ENCODE results near the gene PDCD4.

The PDCD4 gene

GRCh38 chr10:110842326-110842904 is 29.3 kb upstream of the PDCD4 start:
- no peak for DNase-seq (ENCODE audit: low spot score)

- DNase-seq (ENCODE audit: low spot score): no peak
These were observed 28.7 kb upstream of the PDCD4 start for GRCh38 chr10:110843031-110843430.

DNA sequence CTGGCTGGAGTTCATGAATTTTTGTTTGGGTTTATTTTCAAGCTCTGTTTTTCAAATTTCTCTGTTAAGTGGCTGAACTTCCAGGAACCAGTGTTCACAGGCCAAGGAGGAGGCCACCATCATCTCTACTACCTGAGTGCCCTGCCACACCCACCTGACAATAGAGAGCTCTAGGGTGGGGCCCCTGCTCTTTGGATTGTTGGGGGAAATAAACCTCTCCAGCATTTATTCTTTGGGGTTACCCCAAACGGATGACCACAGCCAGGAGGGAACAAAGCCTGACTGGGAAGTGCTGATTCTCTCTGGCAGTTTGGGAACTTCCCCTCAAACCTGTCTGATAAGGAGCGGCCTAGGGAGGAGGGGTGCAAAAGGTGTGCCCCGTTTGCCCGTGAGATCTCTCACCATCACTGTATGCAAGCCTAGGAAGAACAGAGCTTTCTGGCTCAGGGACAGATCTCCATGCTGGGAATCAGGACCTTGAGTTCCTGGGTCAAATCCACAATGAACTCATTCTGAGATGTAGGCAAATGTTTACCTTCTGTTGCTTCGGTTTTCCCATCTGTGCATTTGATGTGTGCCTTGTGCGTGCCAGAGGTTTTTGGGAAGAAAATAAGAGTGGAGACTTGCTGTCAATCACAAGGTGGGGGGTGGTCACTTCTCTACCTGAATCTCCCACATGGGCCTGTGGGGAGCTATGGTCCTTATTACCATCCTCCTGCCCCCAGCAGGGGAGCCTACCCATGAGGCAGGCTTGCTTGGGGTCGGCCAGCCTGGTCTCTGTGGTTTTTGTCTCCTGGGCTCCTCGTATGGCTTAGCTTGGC is 27.7 kb upstream of the PDCD4 start:
- DNase-seq (ENCODE audit: low spot score): no peak

DNA sequence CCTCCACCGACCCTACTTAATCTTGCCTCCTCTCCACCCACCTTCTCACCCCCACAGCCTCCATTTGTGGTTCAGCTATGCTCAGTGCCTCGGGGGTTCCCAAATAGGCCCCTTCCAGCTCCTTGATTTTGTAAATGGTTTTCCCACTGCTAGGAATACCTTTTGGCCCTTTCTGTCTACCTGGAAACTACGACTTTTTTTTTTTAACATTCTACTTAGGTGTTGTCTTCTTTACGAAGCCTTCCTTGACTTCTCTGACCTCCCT is 27.2 kb upstream of the PDCD4 start:
- DNase-seq (ENCODE audit: low spot score): no peak

DNA sequence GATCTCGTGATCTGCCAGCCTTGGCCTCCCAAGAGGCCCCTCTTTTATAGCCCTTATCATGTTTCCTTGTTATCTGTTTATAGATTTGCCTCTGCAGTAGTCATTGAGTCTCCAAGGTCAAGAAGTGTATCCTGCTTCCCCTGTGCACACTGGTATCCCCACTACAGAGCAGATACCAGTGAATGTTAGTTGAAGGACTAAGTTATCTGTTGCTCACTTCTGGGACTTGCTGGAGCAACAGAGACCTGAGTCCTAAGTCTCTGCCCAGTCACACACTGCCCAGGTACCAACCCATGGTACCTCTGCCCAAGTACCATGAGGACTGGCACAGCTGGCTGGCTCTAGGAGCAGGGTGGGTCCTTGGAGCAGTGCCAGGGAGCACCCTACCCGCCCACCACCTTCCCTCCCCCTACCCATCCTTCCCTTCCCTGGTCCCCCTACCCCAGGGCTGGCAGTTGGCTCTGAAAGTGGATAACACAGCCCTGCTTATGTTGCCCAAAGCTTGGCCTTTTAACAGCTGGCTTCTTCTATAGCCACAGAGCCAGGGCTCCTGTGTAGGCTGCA is 26.5 kb upstream of the PDCD4 start:
- no peak for DNase-seq (ENCODE audit: low spot score)

DNA sequence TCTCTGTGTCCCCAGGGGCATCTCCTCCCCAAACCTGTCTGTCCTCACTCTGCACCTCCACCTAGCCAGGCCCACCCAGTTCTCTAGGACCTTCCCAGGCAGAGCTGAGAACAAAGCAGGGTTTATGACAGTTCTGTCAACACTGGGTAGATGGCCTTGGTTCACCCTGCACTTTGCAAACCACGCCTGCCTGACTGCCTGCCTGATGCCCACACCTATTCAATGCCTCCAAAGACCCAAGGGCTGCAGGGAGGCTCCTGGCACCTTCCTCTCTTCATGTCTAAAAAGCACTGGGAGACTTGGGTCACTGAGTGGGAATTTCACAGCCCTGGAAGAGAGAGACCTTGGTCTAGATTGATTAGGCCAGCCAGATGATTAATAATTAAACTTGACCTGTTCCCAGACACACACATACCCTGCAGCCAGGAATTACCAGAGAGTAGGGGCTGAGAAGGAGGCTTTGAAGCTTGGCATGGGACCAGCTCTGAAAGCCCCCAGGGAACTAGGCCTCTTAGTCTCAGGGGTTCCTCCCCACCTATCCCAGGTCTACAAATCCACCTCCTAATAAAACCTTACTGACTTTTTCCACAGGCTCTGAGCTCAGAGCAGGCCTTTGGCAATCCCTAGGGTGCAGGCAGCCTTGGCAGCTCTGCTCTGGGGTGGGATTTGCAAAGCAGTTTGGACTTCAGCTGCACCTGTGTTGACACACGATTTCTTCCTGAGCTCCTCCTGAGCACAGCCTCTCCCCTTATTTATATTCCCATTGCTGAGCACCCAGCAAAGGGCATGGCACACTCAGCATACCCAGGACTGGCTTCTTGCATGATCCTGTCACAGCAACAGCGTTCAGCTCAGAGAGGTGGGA is 25.7 kb upstream of the PDCD4 start:
- DNase-seq (ENCODE audit: low spot score): no peak

DNA sequence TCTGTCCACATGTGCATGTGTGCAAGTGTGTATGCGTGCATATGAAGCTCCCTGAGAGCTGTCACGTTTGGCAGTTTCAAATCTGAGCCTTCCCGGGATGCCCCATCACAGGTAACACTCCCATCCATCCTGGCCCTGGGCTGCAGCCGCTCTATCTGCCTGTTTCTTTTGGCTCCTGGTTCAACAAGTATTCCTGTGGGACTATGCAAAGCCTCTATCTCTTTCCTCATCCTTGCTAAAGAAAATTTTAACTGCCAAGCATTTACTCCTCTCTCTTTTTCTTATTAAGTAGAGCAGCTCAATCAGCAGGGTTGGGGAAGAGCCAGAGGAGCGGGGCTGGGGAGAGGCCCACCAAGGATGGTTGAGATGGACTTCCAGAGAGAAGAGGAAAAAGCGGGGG is 24.4 kb upstream of the PDCD4 start:
- no peak for DNase-seq (ENCODE audit: low spot score)

- DNase-seq (ENCODE audit: low spot score): no peak
These were observed 23.6 kb upstream of the PDCD4 start for GRCh38 chr10:110848106-110848505.

GRCh38 chr10:110850099-110850498 is 21.6 kb upstream of the PDCD4 start:
- no peak for DNase-seq (ENCODE audit: low spot score)

DNA sequence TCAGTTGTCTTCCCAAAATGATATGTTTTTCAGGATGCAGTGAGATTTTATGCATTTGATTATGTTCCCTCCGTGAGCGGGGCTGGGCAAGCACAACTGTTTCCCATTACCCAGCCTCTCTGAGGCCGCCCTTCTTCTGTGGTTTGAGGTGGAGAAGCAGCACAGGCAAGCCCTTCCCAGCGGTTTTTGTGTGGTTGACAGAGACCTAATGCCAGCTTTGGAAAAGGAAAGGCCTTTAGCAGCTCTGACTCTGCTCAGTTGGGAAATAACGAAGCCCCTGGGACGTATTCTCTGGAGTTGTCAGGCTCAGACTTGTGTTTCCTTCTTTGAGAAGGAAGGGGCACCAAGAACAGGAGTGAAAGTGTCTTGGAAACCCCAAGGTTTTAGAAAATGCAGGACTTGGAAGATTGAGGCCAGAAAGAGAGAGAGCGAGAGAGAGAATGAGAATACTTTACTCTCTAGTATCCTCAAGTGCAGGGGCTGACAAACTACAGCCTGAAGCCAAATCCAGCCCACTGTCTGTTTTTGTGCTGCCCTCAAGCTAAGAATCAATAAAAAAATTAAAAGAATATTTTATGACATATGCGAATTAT is 20.6 kb upstream of the PDCD4 start:
- no peak for DNase-seq (ENCODE audit: low spot score)

DNA sequence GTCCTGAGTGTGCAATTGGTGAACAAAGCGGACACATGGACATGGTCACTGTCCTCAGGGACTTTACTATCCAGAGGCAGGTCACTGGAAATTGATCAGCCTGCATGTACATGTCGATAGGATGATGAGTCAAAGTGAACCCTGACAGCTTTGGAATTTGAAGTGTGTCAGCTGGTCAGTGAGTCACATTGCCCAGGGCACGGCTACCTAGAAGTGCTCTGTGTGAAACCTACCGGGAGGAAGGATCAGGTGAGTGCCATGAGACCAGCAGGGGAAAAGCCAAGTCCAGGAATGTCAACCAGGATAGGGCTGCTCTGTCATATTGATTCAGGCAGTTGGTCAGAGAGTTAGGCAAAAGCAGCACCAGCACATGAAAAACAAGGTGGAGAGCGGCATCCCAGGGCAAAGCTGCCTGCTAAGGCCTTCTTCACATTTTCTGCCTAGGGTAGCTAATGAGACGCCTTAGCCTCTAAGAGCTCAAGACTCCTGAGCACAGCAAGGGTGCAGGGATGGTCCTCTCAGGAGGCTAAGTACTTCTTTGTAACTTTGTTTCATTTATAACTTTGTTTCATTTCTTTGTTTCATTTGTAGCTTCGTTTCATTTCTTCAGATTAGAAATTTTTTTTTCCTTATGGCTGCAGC is 19.4 kb upstream of the PDCD4 start:
- no peak for DNase-seq (ENCODE audit: low spot score)

GRCh38 chr10:110852947-110853346 is 18.8 kb upstream of the PDCD4 start:
- DNase-seq (ENCODE audit: low spot score): no peak

DNA sequence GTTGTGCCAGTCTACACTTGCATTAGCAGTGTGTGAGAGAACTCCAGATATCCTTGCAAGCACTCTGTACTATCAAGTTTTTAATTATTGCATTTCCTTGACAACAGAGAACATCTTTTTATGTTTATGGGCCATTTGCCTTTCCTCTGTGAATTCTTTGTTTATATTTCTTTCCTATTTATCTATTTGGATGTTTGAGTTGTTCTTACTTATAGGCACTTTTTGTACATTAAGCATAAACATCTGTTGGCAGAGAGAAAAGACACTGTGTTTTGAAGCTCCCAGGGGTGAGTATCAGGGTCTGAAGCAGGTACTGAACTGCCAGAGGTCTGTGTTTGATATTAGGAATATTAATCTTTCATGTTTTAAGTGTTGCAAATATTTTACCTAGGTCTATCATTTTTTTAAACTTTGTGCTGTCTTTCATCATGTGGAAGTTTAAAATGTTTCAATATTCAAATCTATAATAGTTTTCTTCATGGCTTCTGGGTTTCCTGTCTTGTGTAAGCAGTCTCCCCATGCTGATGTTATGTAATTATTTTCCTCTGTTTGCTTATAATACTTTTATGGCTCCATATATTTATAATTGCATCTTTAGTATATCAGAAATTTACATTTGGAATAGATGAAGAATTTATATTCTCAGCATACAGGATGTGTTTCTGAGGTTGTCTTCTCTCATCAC is 17.7 kb upstream of the PDCD4 start:
- DNase-seq (ENCODE audit: low spot score): no peak

GRCh38 chr10:110857265-110858171 is 14.2 kb upstream of the PDCD4 start:
- DNase-seq (ENCODE audit: low spot score): peak; percentile 57

- no peak for DNase-seq (ENCODE audit: low spot score)
These were observed 13.3 kb upstream of the PDCD4 start for GRCh38 chr10:110858297-110858934.

DNA sequence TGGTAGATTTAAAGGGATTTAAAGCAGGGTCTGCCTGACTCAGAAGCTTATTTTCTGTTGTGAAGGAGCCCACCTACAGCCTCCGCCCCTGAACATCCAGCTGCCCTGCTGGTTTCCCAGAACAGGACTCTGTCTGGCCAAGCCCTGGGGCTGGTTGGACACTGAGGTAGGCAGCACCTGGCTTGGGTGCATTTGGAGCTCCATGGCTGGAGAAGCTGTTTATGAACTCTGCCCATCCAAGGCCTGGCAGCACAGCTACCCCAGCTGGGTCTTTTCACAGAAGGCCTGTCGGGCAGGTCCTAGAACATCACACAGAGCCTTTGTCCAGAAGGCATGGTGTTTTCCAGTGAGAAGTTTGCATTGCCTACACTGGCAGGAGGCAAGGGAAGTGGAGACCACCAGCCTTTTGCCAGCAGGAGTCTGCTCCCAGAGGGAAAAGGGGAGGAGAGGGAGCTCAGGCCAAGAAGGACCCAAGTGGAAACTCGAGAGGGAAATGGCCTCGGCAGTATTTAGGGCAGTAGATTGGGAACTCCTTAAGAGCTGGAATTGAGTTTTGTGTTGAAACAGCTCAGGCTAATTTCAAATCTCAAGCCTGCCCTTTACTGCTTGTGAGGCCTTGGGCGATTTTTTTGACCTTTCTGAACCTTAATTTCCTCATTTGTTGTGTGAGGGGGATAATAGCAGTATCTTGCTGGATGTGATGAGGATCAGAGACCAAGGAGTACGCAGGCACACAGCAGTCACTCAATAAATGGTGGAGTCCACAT is 12.3 kb upstream of the PDCD4 start:
- no peak for DNase-seq (ENCODE audit: low spot score)

DNA sequence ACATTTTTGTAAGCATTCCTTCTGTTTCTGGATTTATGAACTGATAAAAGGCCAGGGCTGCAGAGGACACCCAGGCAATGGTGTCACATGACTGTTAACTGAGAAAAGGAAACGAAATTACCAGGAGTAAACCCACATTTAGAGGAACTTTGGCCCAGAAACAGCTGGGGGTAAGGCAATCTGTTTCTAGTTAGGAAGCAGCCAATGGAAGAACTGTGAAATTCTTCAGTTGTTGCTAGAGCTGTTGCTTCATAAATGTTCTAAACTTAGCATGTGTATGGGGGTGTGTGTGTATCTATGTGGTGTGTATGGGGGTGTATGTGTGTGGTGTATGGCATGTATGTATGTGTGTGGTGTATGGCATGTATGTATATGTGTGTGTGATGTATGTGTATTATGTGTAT is 11.8 kb upstream of the PDCD4 start:
- DNase-seq (ENCODE audit: low spot score): peak; percentile 47

- DNase-seq (ENCODE audit: low spot score): no peak
These were observed 11.0 kb upstream of the PDCD4 start for GRCh38 chr10:110860576-110861241.
